ENCODE results near the gene MAP3K12. TPM values are rescaled to one million over a fixed set of nuclear protein-coding genes. Genes with fewer than 3 reads are reported as not detected.
"Not testable (repeated sequence)": the region's sequence is repeated elsewhere in the genome, so short reads cannot be mapped to it uniquely, and the experiment has no call there.

Gene MAP3K12, protein sequence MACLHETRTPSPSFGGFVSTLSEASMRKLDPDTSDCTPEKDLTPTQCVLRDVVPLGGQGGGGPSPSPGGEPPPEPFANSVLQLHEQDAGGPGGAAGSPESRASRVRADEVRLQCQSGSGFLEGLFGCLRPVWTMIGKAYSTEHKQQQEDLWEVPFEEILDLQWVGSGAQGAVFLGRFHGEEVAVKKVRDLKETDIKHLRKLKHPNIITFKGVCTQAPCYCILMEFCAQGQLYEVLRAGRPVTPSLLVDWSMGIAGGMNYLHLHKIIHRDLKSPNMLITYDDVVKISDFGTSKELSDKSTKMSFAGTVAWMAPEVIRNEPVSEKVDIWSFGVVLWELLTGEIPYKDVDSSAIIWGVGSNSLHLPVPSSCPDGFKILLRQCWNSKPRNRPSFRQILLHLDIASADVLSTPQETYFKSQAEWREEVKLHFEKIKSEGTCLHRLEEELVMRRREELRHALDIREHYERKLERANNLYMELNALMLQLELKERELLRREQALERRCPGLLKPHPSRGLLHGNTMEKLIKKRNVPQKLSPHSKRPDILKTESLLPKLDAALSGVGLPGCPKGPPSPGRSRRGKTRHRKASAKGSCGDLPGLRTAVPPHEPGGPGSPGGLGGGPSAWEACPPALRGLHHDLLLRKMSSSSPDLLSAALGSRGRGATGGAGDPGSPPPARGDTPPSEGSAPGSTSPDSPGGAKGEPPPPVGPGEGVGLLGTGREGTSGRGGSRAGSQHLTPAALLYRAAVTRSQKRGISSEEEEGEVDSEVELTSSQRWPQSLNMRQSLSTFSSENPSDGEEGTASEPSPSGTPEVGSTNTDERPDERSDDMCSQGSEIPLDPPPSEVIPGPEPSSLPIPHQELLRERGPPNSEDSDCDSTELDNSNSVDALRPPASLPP
- 2.4 and 3.9 TPM in 2 replicates for total RNA-seq (2022)
- Bru-seq, nascent RNA: percentile 40 among the genes with signal in this experiment
- percentile 39 among the genes with signal in this experiment for BruChase-seq, experiment 1, labeled RNA remaining after a 2-hour chase
- BruChase-seq, experiment 2, labeled RNA remaining after a 6-hour chase: percentile 41 among the genes with signal in this experiment
- long read RNA-seq, partial matches to known transcripts: 0 of 14 reads
- long read RNA-seq, other reads (novel, unspliced or antisense): 14 of 14 reads

DNA sequence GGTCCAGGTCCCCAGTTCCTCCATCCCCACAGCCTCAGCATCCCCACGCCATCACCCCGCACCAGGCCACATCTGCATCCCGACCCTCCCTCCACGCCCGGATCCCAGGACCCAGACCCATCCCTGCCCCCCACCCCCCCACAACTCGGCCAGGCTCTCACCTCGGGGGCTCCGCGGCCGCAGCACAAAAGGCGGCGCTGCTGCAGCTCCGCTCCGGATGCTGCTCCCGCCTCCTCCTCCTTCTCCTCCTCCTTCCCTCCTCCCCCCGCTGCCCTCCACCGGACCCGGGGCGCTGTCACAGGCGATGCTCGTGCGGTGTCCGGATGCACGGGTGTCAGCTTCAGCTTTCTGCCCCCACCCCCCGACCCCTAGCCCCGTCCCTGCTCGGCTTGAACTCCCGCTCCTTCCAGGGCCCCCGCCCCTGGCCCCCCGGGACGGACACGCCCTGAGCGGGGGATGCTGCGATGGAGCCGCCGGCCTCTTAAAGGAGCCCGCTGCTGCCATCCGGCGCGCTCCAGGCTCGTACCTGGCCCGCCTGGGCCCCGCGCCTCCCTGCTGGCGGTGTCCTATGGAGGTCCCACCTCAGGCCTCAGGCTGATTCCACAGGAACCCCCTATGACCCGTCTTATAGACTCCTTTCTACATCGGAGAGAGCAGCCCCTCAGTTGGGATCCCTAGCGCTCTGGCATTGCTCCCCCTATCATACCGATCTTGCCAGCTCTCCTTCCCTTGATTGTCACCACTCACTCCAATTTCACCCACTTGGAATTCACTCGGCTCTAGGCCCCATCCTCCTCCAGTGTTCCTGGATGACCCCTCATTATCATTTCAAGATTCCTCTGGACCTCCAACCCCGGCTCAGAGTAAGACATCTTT lies at the start of gene MAP3K12:
Gene MAP3K12 (minus strand): TSS at position 193 of the 876 bp plus-strand sequence. CDS start 12,067 bp downstream, outside the sequence.
- H3K36me3 ChIP-seq (ENCODE audit: control insufficient read depth, insufficient read depth, low read length): no peaks in the 10 kb centered on the region
- Mint-ChIP-seq H3K27me3 (ENCODE audit: insufficient read depth, unreplicated experiment) (no peaks in the 10 kb centered on the region), H3K4me3 (ENCODE audit: unreplicated experiment) (peak within 1 kb of the TSS; percentile 80), H3K27ac (ENCODE audit: unreplicated experiment) (peak within 1 kb of the TSS; percentile 86), H3K9me3 (ENCODE audit: unreplicated experiment) (no peaks in the 10 kb centered on the region), H3K36me3 (ENCODE audit: insufficient read depth, unreplicated experiment) (peaks cover 13% of the 10 kb centered on the region), H3K4me1 (ENCODE audit: low read depth, unreplicated experiment) (peaks cover 33% of the 10 kb centered on the region)
- BruUV-seq (replicated peaks): no TSS peak
- no peaks in the 10 kb centered on the region for H3K9me3 ChIP-seq
- ChIA-PET CTCF (interaction anchor here (1.4 to 2.2 kb wide), 2 partner anchors 9 to 17 kb away, joined by 4 to 12 read pairs; no protein-coding TSS in a partner anchor), POLR2A (no interaction called here)
- H3K27me3 ChIP-seq (replicated peaks; ENCODE audit: control insufficient read depth, insufficient read depth, low read length): no peaks in the 10 kb centered on the region
- intact Hi-C loops (cut with micrococcal nuclease; ENCODE audit: unreplicated experiment): loop anchor here (1.0 to 2.0 kb wide), 4 partner anchors 49 to 779 kb away; no protein-coding TSS in a partner anchor
- peak in 1 of 2 experiments; percentile 58 for DNase-seq
- peak within 1 kb of the TSS; percentile 55 for H3K4me3 ChIP-seq (ENCODE audit: low read depth, low read length)
- peaks cover 19% of the 10 kb centered on the region for H3K4me1 ChIP-seq
- TF ChIP-seq, protein P1, sequence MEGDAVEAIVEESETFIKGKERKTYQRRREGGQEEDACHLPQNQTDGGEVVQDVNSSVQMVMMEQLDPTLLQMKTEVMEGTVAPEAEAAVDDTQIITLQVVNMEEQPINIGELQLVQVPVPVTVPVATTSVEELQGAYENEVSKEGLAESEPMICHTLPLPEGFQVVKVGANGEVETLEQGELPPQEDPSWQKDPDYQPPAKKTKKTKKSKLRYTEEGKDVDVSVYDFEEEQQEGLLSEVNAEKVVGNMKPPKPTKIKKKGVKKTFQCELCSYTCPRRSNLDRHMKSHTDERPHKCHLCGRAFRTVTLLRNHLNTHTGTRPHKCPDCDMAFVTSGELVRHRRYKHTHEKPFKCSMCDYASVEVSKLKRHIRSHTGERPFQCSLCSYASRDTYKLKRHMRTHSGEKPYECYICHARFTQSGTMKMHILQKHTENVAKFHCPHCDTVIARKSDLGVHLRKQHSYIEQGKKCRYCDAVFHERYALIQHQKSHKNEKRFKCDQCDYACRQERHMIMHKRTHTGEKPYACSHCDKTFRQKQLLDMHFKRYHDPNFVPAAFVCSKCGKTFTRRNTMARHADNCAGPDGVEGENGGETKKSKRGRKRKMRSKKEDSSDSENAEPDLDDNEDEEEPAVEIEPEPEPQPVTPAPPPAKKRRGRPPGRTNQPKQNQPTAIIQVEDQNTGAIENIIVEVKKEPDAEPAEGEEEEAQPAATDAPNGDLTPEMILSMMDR (IDR thresholded peaks at IDR 0.05; ENCODE audit: insufficient read depth in 1 of 2, low read depth in 1 of 2, low read length in 1 of 2, severe bottlenecking in 1 of 2, unreplicated experiment in 1 of 2): no peak

DNA sequence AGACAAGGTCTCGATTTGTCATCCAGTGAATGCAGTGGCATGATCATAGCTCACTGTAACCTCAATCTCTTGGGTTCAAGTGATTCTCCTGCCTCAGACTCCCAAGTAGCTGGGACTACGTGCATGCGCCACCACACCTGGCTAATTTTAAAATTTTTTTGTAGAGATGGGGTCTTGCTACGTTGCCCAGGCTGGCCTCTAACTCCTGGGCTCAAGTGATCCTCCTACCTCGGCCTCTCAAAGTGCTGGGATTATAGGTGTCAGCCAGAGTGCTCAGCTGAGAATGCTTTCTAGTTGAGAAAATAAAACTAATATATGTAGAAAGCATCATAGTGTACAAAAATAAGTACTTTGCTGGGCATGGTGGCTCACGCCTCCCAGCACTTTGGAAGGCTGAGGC lies 49.1 kb upstream of the MAP3K12 start:
- H3K27me3 ChIP-seq (replicated peaks; ENCODE audit: control insufficient read depth, insufficient read depth, low read length); H3K9me3 Mint-ChIP-seq (ENCODE audit: unreplicated experiment); H3K4me3 ChIP-seq (ENCODE audit: low read depth, low read length); H3K4me1 Mint-ChIP-seq (ENCODE audit: low read depth, unreplicated experiment); DNase-seq; BruUV-seq (replicated peaks); H3K4me1 ChIP-seq; H3K36me3 ChIP-seq (ENCODE audit: control insufficient read depth, insufficient read depth, low read length); H3K4me3 Mint-ChIP-seq (ENCODE audit: unreplicated experiment); intact Hi-C loops (cut with micrococcal nuclease; ENCODE audit: unreplicated experiment); CTCF ChIA-PET; H3K9me3 ChIP-seq; H3K27ac Mint-ChIP-seq (ENCODE audit: unreplicated experiment); H3K36me3 Mint-ChIP-seq (ENCODE audit: insufficient read depth, unreplicated experiment); POLR2A ChIA-PET; H3K27me3 Mint-ChIP-seq (ENCODE audit: insufficient read depth, unreplicated experiment): not testable (repeated sequence)

- TF ChIP-seq, protein P1 (IDR thresholded peaks at IDR 0.05; ENCODE audit: insufficient read depth in 1 of 2, low read depth in 1 of 2, low read length in 1 of 2, severe bottlenecking in 1 of 2, unreplicated experiment in 1 of 2): peak; percentile 61 to 94
- ChIA-PET CTCF (interaction anchor here (0.8 to 1.9 kb wide), 9 partner anchors 29 to 200 kb away, joined by 3 to 43 read pairs (median 4); partner anchors contain the start of genes ATF7, ATP5MC2 and TARBP2), POLR2A (interaction anchor here (0.8 kb wide), 1 partner anchor 43 kb away, joined by 4 read pairs; the partner anchor contains the start of gene TARBP2)
- H3K27ac Mint-ChIP-seq (ENCODE audit: unreplicated experiment): no peak overlapping the region
- peaks cover 9% of the 10 kb centered on the region for H3K4me1 ChIP-seq
- no peaks in the 10 kb centered on the region for H3K4me1 Mint-ChIP-seq (ENCODE audit: low read depth, unreplicated experiment)
- H3K27me3 ChIP-seq (replicated peaks; ENCODE audit: control insufficient read depth, insufficient read depth, low read length): no peaks in the 10 kb centered on the region
- no peak overlapping the region for H3K4me3 ChIP-seq (ENCODE audit: low read depth, low read length)
- no peak overlapping the region for H3K4me3 Mint-ChIP-seq (ENCODE audit: unreplicated experiment)
- no peaks in the 10 kb centered on the region for H3K9me3 ChIP-seq
- peak; percentile 57 to 59 for DNase-seq
- no peaks in the 10 kb centered on the region for H3K27me3 Mint-ChIP-seq (ENCODE audit: insufficient read depth, unreplicated experiment)
- H3K9me3 Mint-ChIP-seq (ENCODE audit: unreplicated experiment): no peaks in the 10 kb centered on the region
- intact Hi-C loops (cut with micrococcal nuclease; ENCODE audit: unreplicated experiment): loop anchor here (1.0 to 2.0 kb wide), 2 partner anchors 133 to 199 kb away; partner anchors contain the start of gene ATP5MC2
- H3K36me3 ChIP-seq (ENCODE audit: control insufficient read depth, insufficient read depth, low read length): no peaks in the 10 kb centered on the region
- peaks cover 8% of the 10 kb centered on the region for H3K36me3 Mint-ChIP-seq (ENCODE audit: insufficient read depth, unreplicated experiment)
- no TSS peak for BruUV-seq (replicated peaks)
Measured at GRCh38 chr12:53543539-53543938, 44.3 kb upstream of the MAP3K12 start.
